ENCODE measurements around the gene HTRA1. TPM values are rescaled to one million over a fixed set of nuclear protein-coding genes. Genes with fewer than 3 reads are reported as not detected.

The HTRA1 gene
- total and polyA plus RNA-seq, 9 of the 15 experiments (the other 6 are each of a cell fraction or from before 2014, with no cell fraction given): 0.06 to 0.16 (median 0.13) TPM; not detected in 5

DNA sequence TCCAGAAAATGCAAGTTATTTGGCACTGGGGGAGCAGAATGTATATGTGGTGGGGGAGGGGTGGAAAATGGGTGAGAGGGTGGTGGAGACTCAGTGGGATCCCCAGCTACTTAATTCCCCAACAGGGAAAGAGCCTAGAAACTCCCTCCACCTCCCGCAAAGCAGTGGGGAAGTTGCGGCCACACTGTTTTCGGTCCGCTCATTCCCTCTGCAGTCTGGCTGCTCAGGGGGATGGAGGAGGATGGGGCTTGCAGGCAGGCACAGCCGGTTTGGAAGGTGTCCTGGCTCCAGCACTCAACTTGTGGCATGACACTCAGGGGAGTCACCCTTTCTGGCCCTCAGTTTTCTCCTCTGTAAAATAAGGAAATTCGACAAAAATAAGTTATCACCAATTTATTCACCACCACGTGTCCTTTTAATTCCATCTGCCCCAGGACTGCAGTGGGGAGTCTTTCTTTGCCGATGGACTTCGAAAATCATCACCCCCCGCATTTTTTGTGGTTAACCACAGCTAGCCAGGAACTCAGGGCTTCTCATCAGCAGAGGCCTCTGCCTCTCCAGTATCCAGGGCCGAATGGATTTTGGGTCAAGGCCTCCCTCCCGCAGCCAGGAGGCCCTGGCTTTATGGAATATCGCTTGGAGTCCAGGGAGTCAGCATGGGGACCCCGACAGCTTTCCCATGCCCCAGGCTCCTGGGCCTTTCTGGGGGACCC is 1.6 kb upstream of the HTRA1 start:
- intact Hi-C loops (cut with micrococcal nuclease): no loop called here
- no peaks in the 10 kb centered on the region for H3K79me2 ChIP-seq (ENCODE audit: control insufficient read depth, insufficient read depth, low read length)
- H3K4me3 ChIP-seq: no peak overlapping the region
- ATAC-seq (no peak), FAIRE-seq (no peak), DNase-seq (ENCODE audit: extremely low read depth in 1 of 4, low spot score in 3 of 4) (no peak)
- WGBS (ENCODE audit: insufficient coverage, low coverage, missing lambda C conversion rate): 3% methylated on average over 8 of the region's 14 CpGs
- peaks cover 0 to 36% of the 10 kb centered on the region in 2 experiments; a peak in 3 of 5 replicates for H3K27me3 ChIP-seq (ENCODE audit: control insufficient read depth in 2 of 2, insufficient read depth in 2 of 2, low read length in 2 of 2)
- H2AFZ ChIP-seq (ENCODE audit: low read depth, low read length): no peak overlapping the region
- H3K9me1 ChIP-seq (ENCODE audit: control insufficient read depth, insufficient read depth, low read length): no peaks in the 10 kb centered on the region
- CTCF ChIA-PET (ENCODE audit: low intra/inter-chr PET ratio): no interaction called here
- no peaks in the 10 kb centered on the region for H3K36me3 ChIP-seq (ENCODE audit: control insufficient read depth, insufficient read depth, low read length)
- no peak overlapping the region for H3K4me2 ChIP-seq (ENCODE audit: insufficient read depth, low read length)
- TF ChIP-seq ZNF316 (IDR thresholded peaks at IDR 0.05) (no peak), ZNF707 (CRISPR knock-in tag; conservative IDR thresholded peaks at IDR 0.05) (no peak), HDAC8 (tag; IDR thresholded peaks at IDR 0.05) (no peak)
- TF ChIP-seq, protein P1, sequence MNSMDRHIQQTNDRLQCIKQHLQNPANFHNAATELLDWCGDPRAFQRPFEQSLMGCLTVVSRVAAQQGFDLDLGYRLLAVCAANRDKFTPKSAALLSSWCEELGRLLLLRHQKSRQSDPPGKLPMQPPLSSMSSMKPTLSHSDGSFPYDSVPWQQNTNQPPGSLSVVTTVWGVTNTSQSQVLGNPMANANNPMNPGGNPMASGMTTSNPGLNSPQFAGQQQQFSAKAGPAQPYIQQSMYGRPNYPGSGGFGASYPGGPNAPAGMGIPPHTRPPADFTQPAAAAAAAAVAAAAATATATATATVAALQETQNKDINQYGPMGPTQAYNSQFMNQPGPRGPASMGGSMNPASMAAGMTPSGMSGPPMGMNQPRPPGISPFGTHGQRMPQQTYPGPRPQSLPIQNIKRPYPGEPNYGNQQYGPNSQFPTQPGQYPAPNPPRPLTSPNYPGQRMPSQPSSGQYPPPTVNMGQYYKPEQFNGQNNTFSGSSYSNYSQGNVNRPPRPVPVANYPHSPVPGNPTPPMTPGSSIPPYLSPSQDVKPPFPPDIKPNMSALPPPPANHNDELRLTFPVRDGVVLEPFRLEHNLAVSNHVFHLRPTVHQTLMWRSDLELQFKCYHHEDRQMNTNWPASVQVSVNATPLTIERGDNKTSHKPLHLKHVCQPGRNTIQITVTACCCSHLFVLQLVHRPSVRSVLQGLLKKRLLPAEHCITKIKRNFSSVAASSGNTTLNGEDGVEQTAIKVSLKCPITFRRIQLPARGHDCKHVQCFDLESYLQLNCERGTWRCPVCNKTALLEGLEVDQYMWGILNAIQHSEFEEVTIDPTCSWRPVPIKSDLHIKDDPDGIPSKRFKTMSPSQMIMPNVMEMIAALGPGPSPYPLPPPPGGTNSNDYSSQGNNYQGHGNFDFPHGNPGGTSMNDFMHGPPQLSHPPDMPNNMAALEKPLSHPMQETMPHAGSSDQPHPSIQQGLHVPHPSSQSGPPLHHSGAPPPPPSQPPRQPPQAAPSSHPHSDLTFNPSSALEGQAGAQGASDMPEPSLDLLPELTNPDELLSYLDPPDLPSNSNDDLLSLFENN (IDR thresholded peaks at IDR 0.05; ENCODE audit: low read depth in 2 of 2, low read length in 2 of 2): no peak
- no peaks in the 10 kb centered on the region for H3K4me1 ChIP-seq (replicated peaks in 1 of 2; ENCODE audit: control insufficient read depth in 2 of 2, insufficient read depth in 2 of 2, low read length in 2 of 2)
- no peaks in the 10 kb centered on the region for H4K20me1 ChIP-seq (replicated peaks; ENCODE audit: control insufficient read depth, insufficient read depth, low read length)
- in situ Hi-C loops (cut with MboI): no loop called here
- H3K9ac ChIP-seq (ENCODE audit: insufficient read depth in 1 of 2, low read depth in 2 of 2, low read length in 2 of 2): no peak overlapping the region
- H3K27ac ChIP-seq (ENCODE audit: extremely low read depth, low read depth, low read length): no peak overlapping the region
- no peaks in the 10 kb centered on the region for H3K9me3 ChIP-seq (replicated peaks; ENCODE audit: control insufficient read depth, insufficient read depth, low read depth, low read length)
- no TSS peak for BruUV-seq (replicated peaks)
- POLR2A ChIA-PET: interaction anchor here (0.6 kb wide), 1 partner anchor 425 kb away, joined by 4 read pairs; no protein-coding TSS in a partner anchor

All from K562 (cell line).